Left lobe of liver (tissue), 2 donors: Measurements from ENCODE around the gene CD200. TPM values are rescaled to one million over a fixed set of nuclear protein-coding genes. Genes with fewer than 3 reads are reported as not detected.

Source experiments
- ATAC-seq: fragments of 200-7000 bp; cut with Tn5 transposase; one replicate; pipeline ENCODE4 v1.9.1; 2020; ENCODE audit warnings: mild to moderate bottlenecking, moderate library complexity
- DNase-seq: peaks from one replicate; pipeline ENCODE4 v3.0.0-alpha.2; 2020; ENCODE audit warnings: low spot score
- total RNA-seq: library from RNA; stranded (reverse); gene quantifications from one replicate; pipeline ENCODE4 v1.2.1, GENCODE V29; 2021
- donor health status: DM: no; HTN: no; CAD: no; lungs with moderate emphysema.
- donor health status: DM: no; HTN: yes; CAD: no.

The CD200 gene
- total RNA-seq, 1 donor from 2014 or later, result 0.38 TPM

- DNase-seq (no peak), ATAC-seq (no peak)
Observed at GRCh38 chr3:112331851-112332250, 1.1 kb upstream of the CD200 start.

- ATAC-seq (no peak), DNase-seq (no peak)
Observed at GRCh38 chr3:112333381-112334317, 693 bp downstream of the CD200 start.

- DNase-seq, result no peak
- no peak for ATAC-seq
Observed at GRCh38 chr3:112334691-112335433, 1.9 kb downstream of the CD200 start.

GRCh38 chr3:112335434-112335781, 2.5 kb downstream of the CD200 start:
- ATAC-seq (no peak), DNase-seq (no peak)

- ATAC-seq, result no peak
Observed at GRCh38 chr3:112338021-112338726, 5.2 kb downstream of the CD200 start.

GRCh38 chr3:112338727-112339056, 5.7 kb downstream of the CD200 start:
- no peak for DNase-seq
- ATAC-seq, result no peak

More at GRCh38 chr3:112338021-112338726, 5.2 kb downstream of the CD200 start:
- DNase-seq, result no peak

GRCh38 chr3:112339134-112339533, 6.2 kb downstream of the CD200 start:
- no peak for ATAC-seq
- DNase-seq, result no peak

GRCh38 chr3:112339609-112340008, 6.7 kb downstream of the CD200 start:
- DNase-seq (no peak), ATAC-seq (no peak)

GRCh38 chr3:112341386-112341785, 8.4 kb downstream of the CD200 start:
- DNase-seq, result no peak
- ATAC-seq, result no peak

- no peak for DNase-seq
- no peak for ATAC-seq
Observed at GRCh38 chr3:112345681-112346080, 12.7 kb downstream of the CD200 start.

GRCh38 chr3:112346491-112347122, 13.7 kb downstream of the CD200 start:
- DNase-seq (no peak), ATAC-seq (no peak)

GRCh38 chr3:112348943-112349342, 16.0 kb downstream of the CD200 start:
- DNase-seq (no peak), ATAC-seq (no peak)

- no peak for ATAC-seq
- no peak for DNase-seq
Observed at GRCh38 chr3:112349557-112349956, 16.6 kb downstream of the CD200 start.

GRCh38 chr3:112350018-112350810, 17.3 kb downstream of the CD200 start:
- no peak for DNase-seq
- ATAC-seq, result no peak

GRCh38 chr3:112351036-112351435, 18.1 kb downstream of the CD200 start:
- no peak for DNase-seq
- no peak for ATAC-seq

- ATAC-seq (no peak), DNase-seq (no peak)
Observed at GRCh38 chr3:112351823-112352222, 18.9 kb downstream of the CD200 start.

GRCh38 chr3:112352720-112353119, 19.8 kb downstream of the CD200 start:
- DNase-seq, result no peak
- ATAC-seq, result no peak

- DNase-seq, result no peak
- ATAC-seq, result no peak
Observed at GRCh38 chr3:112353365-112353764, 20.4 kb downstream of the CD200 start.

GRCh38 chr3:112354642-112355306, 21.8 kb downstream of the CD200 start:
- DNase-seq, result no peak
- no peak for ATAC-seq

GRCh38 chr3:112355307-112355687, 22.3 kb downstream of the CD200 start:
- ATAC-seq, result no peak

More at GRCh38 chr3:112355307-112355687, 22.3 kb downstream of the CD200 start:
- DNase-seq, result no peak
